NCI-H524 (cell line): ENCODE results near the gene PKNOX2.
A peak's percentile ranks its signal among the peaks of the same experiment; 100 is the strongest.

ENCODE experiments used
- DNase-seq, 2 experiments: peaks; one replicate each; lab custom pipeline; 2025; lab: John Stamatoyannopoulos, UW

The PKNOX2 gene

GRCh38 chr11:125164422-125165110 lies at the start of gene PKNOX2:
Gene PKNOX2 (plus strand): TSS chr11:125164751. CDS start chr11:125351306, 186,555 bp downstream.
- peak; percentile 29 to 64 for DNase-seq

DNA sequence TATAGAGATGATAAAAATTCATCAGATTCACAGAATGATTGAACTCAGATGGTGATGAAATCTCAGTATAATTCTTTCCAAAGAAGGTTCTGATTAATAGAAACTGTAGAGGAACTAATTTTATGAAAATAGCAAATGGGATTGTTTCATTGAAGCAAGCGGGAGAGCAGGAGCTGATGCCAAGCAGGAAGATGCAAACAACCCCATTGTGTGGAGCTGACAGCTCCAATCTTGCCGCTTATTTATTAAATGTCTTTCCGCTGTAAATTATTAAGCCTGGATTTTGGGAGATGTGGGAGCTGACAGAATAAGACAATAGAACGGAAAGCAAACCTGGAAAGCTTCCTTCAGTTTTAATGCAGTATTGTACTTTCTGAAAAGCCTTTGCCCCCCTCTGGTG lies 47.1 kb upstream of the PKNOX2 start:
- DNase-seq: no peak

DNA sequence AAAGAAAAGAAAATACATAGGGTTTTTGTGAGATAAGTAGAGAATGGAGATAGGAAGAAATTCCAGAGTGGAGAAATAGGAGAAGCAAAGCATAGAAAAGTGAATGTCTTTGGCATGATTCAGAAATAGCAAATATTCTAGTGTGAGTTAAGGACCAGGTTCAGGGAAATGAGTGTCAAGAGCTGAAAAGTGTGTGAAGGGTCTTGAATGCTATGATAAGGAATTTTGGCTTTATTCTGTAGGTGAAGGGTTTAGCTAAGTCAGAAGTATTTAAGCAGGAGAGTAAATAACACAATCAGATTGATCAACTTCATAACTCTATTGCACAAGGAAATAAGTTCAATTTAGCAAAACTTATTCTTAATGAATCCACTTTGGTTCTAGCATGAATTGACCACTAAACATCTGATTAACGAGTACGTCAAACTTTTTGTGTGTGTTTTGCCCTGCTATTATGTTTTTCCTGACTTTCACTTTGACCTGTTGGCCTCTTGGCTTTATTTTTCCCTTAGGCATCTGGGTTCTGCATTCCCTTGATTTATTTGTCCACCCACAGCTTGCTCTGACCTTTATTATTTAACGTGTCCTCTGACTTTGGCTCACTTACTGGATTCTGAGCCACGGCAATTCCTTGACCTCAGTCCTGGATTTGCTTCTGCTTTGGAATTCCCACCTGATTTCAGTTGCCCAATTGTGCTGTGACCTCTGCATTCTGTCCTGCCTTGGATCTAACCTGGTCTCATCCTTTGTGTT lies 41.2 kb upstream of the PKNOX2 start:
- DNase-seq: no peak

DNA sequence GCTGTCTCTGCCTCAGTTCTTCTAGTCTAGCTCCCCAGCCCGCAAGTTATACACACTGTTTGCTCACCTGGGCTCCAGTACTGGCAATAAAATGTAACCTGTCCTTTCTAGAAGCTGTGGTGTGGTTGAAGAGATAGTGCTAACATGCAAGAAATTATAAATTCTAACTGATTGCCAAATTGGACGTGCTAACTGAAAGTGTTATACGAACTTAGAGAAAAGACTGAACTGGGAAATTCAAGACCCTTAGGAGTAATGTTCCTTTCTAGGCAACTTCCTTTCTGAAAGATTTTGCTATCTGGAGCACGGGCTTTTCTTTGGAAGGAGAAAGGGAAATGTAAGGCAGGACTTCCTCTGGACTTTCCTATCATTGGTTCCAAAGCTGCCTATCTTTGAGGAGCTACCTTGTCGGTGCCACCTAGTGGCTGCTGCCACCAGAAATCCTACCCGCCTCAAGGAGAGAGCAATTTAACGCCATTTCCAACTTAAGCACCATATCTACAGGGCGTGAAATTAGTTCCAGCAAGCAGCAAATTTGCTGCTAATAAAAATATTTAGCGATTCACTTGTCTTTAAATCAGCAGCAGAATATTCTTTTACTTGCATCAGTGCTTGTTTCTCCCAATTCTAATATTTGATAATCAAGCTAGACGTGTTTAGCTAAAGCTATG lies 40.5 kb upstream of the PKNOX2 start:
- peak; percentile 40 to 73 for DNase-seq

DNA sequence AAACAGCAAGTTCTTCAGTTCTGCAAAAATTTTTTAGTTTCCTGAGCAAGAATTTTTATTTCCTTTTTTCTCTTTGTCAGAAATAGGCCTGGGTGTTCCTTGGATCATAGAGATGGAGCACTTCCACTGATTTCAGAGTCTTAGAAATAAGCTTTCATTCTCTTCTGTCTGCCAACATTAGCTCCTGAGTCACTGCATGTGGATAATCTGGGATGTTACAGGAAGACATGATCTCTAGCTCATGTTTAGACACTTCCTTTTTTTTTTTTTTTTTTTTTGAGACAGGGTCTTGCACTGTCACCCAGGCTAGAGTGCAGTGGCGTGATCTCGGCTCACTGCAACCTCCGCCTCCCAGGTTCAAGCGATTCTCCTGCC lies 39.9 kb upstream of the PKNOX2 start:
- DNase-seq: no peak

DNA sequence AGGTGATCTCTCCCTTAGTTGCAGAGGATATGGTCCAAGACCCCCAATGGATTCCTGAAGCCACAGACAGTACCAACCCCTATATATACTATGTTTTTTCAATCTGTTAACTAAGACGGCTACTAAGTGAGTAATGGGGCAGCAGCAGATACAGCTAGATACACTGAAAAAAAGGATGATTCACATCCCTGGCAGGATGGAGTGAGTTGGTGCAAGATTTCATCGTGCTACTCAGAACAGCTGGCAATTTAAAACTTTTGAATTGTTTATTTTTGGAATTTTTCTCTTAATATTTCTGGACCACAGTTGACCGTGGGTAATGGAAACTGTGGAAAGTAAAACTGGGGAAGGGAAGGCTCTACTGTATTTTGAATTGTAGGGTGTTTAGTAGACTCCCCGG lies 36.1 kb upstream of the PKNOX2 start:
- DNase-seq: no peak

DNA sequence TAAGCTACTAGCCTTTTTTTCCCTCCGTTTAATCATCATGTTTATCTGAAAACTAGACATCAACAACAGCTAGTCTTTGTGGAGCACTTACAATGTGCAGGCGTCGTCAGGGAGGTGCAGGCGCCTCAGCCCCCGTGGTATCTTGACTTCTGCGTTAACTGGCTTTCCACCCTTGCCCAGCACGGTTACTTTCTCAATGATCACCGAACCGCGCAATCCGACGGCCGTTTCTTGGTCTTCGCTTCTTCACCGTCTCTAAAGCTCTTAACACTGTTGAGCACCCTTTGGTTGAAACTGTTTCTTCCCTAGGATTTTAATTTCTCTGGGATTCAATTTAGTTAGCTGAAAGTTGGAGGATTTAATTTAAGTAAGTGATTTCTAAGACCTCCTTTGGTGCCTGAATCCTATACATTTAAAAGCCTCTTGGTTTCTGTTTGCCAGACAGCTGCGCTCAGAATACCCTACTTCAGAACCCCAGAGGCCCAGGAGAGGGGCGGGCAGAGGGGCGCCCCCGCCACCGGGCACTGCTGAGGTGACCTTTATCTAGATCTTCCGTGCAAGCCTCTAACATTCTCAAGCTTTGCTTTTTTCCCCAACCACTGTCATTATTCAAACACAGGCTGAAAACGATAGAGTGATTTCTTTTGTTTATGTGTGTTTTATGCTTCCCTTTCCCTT lies 35.1 kb upstream of the PKNOX2 start:
- no peak for DNase-seq

DNA sequence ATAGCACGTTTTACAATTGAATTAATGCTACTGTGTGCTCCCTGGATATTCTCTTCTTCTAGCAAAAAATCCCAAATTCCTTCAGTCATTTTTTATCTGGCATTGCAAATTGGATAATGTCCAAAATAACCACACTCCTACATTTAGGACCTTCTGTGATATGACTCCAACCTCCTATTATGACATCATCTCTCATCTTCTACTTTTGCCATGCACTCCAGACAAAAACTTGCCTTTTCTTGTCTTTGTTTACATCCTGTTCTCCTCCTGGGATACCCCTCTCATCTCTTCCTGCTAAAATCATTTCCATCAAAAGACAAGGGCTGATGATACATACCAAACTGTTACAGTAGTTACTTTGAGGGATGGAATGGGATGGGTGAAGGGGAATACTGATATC lies 32.5 kb upstream of the PKNOX2 start:
- DNase-seq: no peak

- DNase-seq: no peak
These were observed 32.0 kb upstream of the PKNOX2 start for GRCh38 chr11:125132596-125132995.

- no peak for DNase-seq
These were observed 28.6 kb upstream of the PKNOX2 start for GRCh38 chr11:125136001-125136400.

DNA sequence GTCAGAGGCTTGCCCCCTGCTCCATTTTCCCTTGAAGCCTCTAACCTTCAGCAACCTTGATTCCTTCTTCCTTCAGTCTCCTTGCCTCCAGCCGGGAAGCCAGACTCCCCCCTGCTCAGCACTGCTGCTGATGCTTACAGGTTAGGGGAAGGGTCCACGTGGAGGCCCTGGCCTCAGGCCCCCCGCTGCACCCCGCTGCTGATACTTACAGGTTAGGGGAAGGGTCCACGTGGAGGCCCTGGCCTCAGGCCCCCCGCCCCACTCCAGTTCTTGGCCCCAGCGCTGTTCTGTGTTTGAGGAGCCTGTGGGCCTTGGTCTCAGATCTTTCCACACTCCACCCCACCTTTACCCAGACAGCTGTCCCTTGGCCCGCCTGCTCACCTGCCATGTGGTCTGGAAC lies 25.6 kb upstream of the PKNOX2 start:
- no peak for DNase-seq

DNA sequence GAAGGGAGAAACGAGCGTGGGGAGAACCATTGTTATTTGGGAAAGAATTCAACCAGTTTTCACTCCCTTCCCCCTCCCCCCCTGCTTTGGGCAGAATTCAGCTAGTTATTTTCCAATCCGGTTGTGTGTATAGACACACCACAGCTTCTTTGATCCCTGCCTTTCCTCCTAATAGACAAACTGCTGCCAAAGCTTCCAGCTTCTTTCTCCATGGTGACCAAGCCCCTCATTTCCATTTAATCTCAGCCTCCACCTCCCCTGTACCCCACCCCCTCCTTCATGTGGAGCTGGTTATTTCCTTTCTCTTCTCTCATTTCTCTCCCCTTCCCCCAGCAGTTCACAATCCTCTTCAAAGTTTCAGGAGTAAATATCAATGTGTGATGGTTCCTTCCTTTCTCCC lies 24.8 kb upstream of the PKNOX2 start:
- DNase-seq: no peak

- DNase-seq: no peak
These were observed 24.3 kb upstream of the PKNOX2 start for GRCh38 chr11:125140233-125140632.

- no peak for DNase-seq
These were observed 23.4 kb upstream of the PKNOX2 start for GRCh38 chr11:125141178-125141577.

GRCh38 chr11:125141686-125142535 lies 22.6 kb upstream of the PKNOX2 start:
- DNase-seq: peak; percentile 35 to 54

GRCh38 chr11:125146232-125146631 lies 18.3 kb upstream of the PKNOX2 start:
- no peak for DNase-seq

DNA sequence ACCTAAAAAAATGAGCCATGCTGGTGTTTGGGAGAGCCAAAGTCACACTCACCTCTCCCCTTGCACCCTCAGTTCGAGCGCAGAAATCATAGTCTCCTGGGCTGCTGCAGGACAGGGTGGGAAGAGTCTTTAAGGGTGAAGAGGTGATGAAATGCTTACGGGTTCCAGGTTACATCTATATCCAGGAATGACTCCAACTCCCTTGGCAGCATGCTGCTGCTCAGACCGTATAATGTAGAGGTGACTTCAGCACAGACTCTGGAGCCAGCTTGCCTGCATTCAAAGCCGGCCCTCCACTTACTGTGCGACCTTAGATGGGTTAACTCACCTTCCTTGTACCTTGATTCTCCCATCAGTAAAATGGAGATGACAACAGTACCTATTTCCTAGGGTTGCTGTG lies 17.3 kb upstream of the PKNOX2 start:
- no peak for DNase-seq

DNA sequence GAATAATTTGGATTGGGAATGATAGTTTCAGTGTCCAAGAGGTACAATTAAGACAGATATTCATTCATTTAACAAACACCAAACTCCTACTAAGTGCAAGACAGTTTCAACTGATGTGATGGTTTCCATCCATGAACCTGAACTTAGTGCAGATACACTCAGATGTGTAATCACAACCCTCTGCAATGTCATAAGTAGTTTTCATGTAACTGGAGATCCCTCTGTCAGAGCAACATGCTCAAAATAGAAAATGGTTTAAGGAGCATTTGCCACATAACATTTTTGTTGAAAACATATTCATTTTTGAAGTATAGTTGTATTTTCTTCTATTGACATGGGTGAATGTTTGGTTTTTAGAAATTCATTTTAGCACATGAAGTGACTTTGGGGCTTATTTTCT lies 16.5 kb upstream of the PKNOX2 start:
- DNase-seq: no peak

DNA sequence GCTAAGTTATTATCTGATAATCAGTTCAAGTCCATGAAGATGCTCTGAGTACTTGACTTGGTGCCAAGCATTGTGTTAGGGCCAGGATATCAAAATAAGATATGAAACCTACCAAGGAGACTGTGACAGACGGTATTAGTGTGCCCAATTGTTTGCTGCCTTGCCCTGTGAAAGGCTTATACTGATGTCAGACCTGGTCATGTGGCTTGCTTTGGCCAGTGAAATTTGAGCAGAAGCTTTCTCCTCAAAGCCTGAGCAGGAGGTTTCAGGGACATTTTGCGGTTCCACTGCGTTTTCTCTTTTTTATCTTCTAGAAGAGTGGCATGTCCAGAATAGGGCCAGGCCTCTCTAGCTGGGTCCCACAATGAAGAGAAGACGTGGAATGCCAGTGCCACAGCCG lies 15.8 kb upstream of the PKNOX2 start:
- DNase-seq: peak in 1 of 2 experiments; percentile 41

- no peak for DNase-seq
These were observed 10.7 kb upstream of the PKNOX2 start for GRCh38 chr11:125153837-125154236.

GRCh38 chr11:125154378-125155099 lies 10.0 kb upstream of the PKNOX2 start:
- no peak for DNase-seq
